ENCODE results near the gene ADGRA1.

DNA sequence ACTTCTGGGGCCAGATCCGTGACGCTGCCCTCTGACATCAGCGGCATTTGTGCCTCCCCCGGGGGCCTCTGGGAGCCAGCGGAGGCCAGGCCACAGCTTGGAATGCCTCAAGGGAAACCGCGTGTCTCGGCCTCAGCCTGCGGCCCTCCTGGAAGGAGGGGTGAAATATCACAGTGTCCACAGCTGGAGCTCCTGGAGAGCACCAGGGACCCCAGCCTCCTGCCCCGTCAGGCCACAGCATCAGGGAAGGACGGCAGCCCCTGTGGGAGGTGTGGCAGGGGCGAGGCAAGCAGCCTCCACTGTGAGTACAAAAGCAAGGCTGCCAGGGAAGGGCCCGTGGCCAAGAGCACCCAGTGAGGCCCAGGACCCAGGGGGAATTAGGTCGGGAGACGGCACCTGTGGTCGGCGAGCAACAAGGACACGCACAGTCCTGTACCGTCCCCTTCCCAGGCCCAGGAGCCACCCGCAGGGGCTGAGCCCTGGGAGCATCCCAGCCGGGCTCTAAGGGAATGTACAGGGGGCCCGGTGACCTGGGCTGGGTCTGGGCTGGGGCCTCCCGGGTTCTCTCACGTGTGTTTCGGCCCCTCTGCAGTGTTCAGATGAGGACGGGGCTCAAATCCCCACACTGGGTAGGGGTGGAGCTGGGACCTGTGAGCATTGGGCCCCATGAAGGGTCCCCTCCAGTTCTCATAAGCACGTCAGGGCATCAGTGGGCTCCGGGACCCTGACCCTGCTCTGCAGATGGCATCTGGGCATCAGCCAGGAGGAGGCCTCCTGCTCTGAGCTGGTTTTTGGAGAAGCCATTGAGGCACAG lies 53.6 kb downstream of the ADGRA1 start:
- TF ChIP-seq POLR2A (IDR thresholded peaks at IDR 0.05; ENCODE audit: low read length) (no peak), GATA1 (IDR thresholded peaks at IDR 0.05; ENCODE audit: low read depth, low read length) (no peak)
